IMR-90 (cell line): ENCODE results near the gene TOR1A. TPM values are rescaled to one million over a fixed set of nuclear protein-coding genes. Genes with fewer than 3 reads are reported as not detected.

Experiments
- ATAC-seq: fragments of 200-7000 bp; cut with Tn5 transposase; 2 replicates; pipeline ENCODE4 v1.9.1; 2020; ENCODE audit warnings: low read depth, mild to moderate bottlenecking, moderate library complexity
- BruUV-seq: library from RNA; stranded (reverse); fragments of 400-500 nt; replicated peaks from 2 replicates; lab custom pipeline; 2021; lab: Mats Ljungman, UMichigan
- CTCF ChIA-PET: fragments of 300-600 bp; formaldehyde crosslinking; extraction: SDS; loops from one replicate; lab custom pipeline; 2021; ENCODE audit warnings: antibody characterized with exemption; lab: Yijun Ruan, JAX
- POLR2A ChIA-PET: fragments of 300-600 bp; sonication (Branson Sonifier 250); formaldehyde crosslinking; loops from one replicate; lab custom pipeline; 2022; ENCODE audit warnings: antibody characterized with exemption; ENCODE audit not compliant: unreplicated experiment; lab: Charles Lee
- DNase-seq: peaks from one replicate; pipeline ENCODE4 v3.0.0; 2013
- H2AFZ ChIP-seq: replicated peaks from 2 replicates; pipeline ENCODE3; 2013; ENCODE audit warnings: low read length, mild to moderate bottlenecking; ENCODE audit not compliant: poor library complexity
- H2AK5ac ChIP-seq: 2 replicates; pipeline ENCODE4 v1.6.1; 2013; ENCODE audit warnings: low read depth, low read length, inconsistent platforms
- H2AK9ac ChIP-seq: replicated peaks from 2 replicates; pipeline ENCODE3; 2013; ENCODE audit warnings: mild to moderate bottlenecking, low read depth, low read length, moderate library complexity; ENCODE audit not compliant: poor library complexity
- H2BK120ac ChIP-seq: 2 replicates; pipeline ENCODE4 v1.6.1; 2013; ENCODE audit warnings: low read depth, low read length, inconsistent platforms
- H2BK15ac ChIP-seq: 3 replicates; pipeline ENCODE4 v1.6.1; 2013; ENCODE audit warnings: low read depth, low read length, inconsistent platforms
- H2BK20ac ChIP-seq: 2 replicates; pipeline ENCODE4 v1.6.1; 2013; ENCODE audit warnings: low read depth, mild to moderate bottlenecking, inconsistent platforms, low read length, moderate library complexity
- H2BK5ac ChIP-seq: 2 replicates; pipeline ENCODE4 v1.6.1; 2013; ENCODE audit warnings: mild to moderate bottlenecking, low read depth, low read length, inconsistent platforms; ENCODE audit not compliant: poor library complexity, severe bottlenecking
- H3K14ac ChIP-seq: replicated peaks from 2 replicates; pipeline ENCODE4 v1.6.1; 2013; ENCODE audit warnings: low read depth, low read length, inconsistent platforms
- H3K18ac ChIP-seq: 2 replicates; pipeline ENCODE4 v1.6.1; 2013; ENCODE audit warnings: low read depth, low read length, control low read depth
- H3K23ac ChIP-seq: 2 replicates; pipeline ENCODE4 v1.6.1; 2013; ENCODE audit warnings: low read depth, low read length, inconsistent platforms
- H3K27ac ChIP-seq: 2 replicates; pipeline ENCODE4 v1.5.1; 2013; ENCODE audit warnings: mild to moderate bottlenecking, control low read depth, low read length; ENCODE audit not compliant: insufficient read depth
- H3K27me3 ChIP-seq: 2 replicates; pipeline ENCODE4 v1.6.1; 2013; ENCODE audit warnings: low read length; ENCODE audit not compliant: control insufficient read depth, insufficient read depth
- H3K36me3 ChIP-seq: 2 replicates; pipeline ENCODE4 v1.6.1; 2013; ENCODE audit warnings: low read length, mixed read lengths; ENCODE audit not compliant: control insufficient read depth, insufficient read depth
- H3K4ac ChIP-seq: 2 replicates; pipeline ENCODE4 v1.6.1; 2013; ENCODE audit warnings: low read depth, low read length, inconsistent platforms
- H3K4me1 ChIP-seq: 2 replicates; pipeline ENCODE4 v1.6.1; 2013; ENCODE audit warnings: low read length, mixed read lengths; ENCODE audit not compliant: control insufficient read depth, insufficient read depth
- H3K4me2 ChIP-seq: 2 replicates; pipeline ENCODE4 v1.6.1; 2013; ENCODE audit warnings: low read depth, mild to moderate bottlenecking, control low read depth, low read length, moderate library complexity
- H3K4me3 ChIP-seq: 2 replicates; pipeline ENCODE4 v1.5.1; 2013; ENCODE audit warnings: low read depth, mild to moderate bottlenecking, control low read depth, low read length, moderate library complexity; ENCODE audit not compliant: insufficient read depth
- H3K56ac ChIP-seq: 2 replicates; pipeline ENCODE4 v1.6.1; 2013; ENCODE audit warnings: low read length, inconsistent platforms; ENCODE audit not compliant: insufficient read depth; ENCODE audit errors: extremely low read depth
- H3K79me1 ChIP-seq, 2 experiments: 2 replicates each; pipeline ENCODE4 v1.6.1; 2013; ENCODE audit warnings: low read length in 2 of 2, inconsistent platforms in 1 of 2, low read depth in 1 of 2
- H3K9ac ChIP-seq: 2 replicates; pipeline ENCODE4 v1.6.1; 2013; ENCODE audit warnings: low read depth, low read length, control low read depth
- H3K9me1 ChIP-seq: 2 replicates; pipeline ENCODE4 v1.6.1; 2013; ENCODE audit warnings: low read length, inconsistent platforms; ENCODE audit not compliant: insufficient read depth
- H3K9me3 ChIP-seq: 2 replicates; pipeline ENCODE4 v1.6.1; 2013; ENCODE audit warnings: low read length; ENCODE audit not compliant: control insufficient read depth, insufficient read depth
- H4K20me1 ChIP-seq: 2 replicates; pipeline ENCODE4 v1.6.1; 2013; ENCODE audit warnings: low read length, inconsistent platforms; ENCODE audit not compliant: insufficient read depth
- H4K5ac ChIP-seq: 2 replicates; pipeline ENCODE4 v1.6.1; 2013; ENCODE audit warnings: mild to moderate bottlenecking, low read depth, low read length, control low read depth
- H4K8ac ChIP-seq, 2 experiments: 2 replicates each; pipeline ENCODE4 v1.6.1; 2013; ENCODE audit warnings: low read depth in 2 of 2, low read length in 2 of 2, control low read depth in 1 of 2, inconsistent platforms in 1 of 2
- H4K91ac ChIP-seq: 2 replicates; pipeline ENCODE4 v1.6.1; 2013; ENCODE audit warnings: low read depth, low read length, inconsistent platforms; ENCODE audit not compliant: insufficient read depth
- CEBPB ChIP-seq: IDR thresholded peaks from 2 replicates; pipeline ENCODE4 v1.6.1; 2012; ENCODE audit warnings: low read depth, low read length, improper control_type of control experiment
- CHD1 ChIP-seq: IDR thresholded peaks from 2 replicates; pipeline ENCODE4 v1.6.1; 2012; ENCODE audit warnings: low read depth, low read length, improper control_type of control experiment
- CTCF ChIP-seq: conservative IDR thresholded peaks from 2 replicates; pipeline ENCODE4 v1.5.1; 2012; ENCODE audit warnings: mild to moderate bottlenecking, low read depth, low read length, improper control_type of control experiment
- ELK1 ChIP-seq: fragments of 150-350 bp; IDR thresholded peaks from 2 replicates; pipeline ENCODE4 v1.6.1; 2016; ENCODE audit warnings: low read depth, mild to moderate bottlenecking, low read length, moderate library complexity, borderline replicate concordance
- MXI1 ChIP-seq: IDR thresholded peaks from 2 replicates; pipeline ENCODE4 v1.6.1; 2012; ENCODE audit warnings: low read depth, mild to moderate bottlenecking, low read length, moderate library complexity, borderline replicate concordance
- RAD21 ChIP-seq: IDR thresholded peaks from 2 replicates; pipeline ENCODE4 v1.6.1; 2012; ENCODE audit warnings: low read length, improper control_type of control experiment
- RFX5 ChIP-seq: IDR thresholded peaks from 2 replicates; pipeline ENCODE4 v1.8.0; 2012; ENCODE audit warnings: low read depth, mild to moderate bottlenecking, low read length, moderate library complexity
- SMC3 ChIP-seq: fragments of 150-350 bp; IDR thresholded peaks from 2 replicates; pipeline ENCODE4 v1.6.1; 2016; ENCODE audit warnings: low read depth, mild to moderate bottlenecking, antibody characterized with exemption, low read length, moderate library complexity
- WGBS, 2 experiments: methylation state at CpG; one replicate each; pipeline versions ENCODE4 v1.1.5 to v1.1.7; 2013; ENCODE audit warnings: missing lambda C conversion rate in 2 of 2; ENCODE audit not compliant: insufficient read length in 1 of 2; ENCODE audit errors: extremely low coverage in 2 of 2; 5-methylcytosine and 5-hydroxymethylcytosine counted together
- dilution Hi-C: fragments of 300-500 bp; cut with HindIII; formaldehyde crosslinking; loops from one replicate; pipeline ENCODE4 v1.14.3; 2018; ENCODE audit warnings: low sequenced_read_pairs; ENCODE audit not compliant: unreplicated experiment
- in situ Hi-C: fragments of 300-500 bp; cut with MboI; formaldehyde crosslinking; loops from 3 replicates; pipeline ENCODE4 v1.14.3; 2019; ENCODE audit warnings: low sequenced_read_pairs, inconsistent platforms, mixed read lengths
- intact Hi-C: fragments of 100-400 bp; cut with micrococcal nuclease; formaldehyde crosslinking; loops from 2 replicates; pipeline ENCODE4 v1.10.0; 2022
- polyA plus RNA-seq, 3 experiments: library from polyadenylated mRNA; depleted of rRNA; stranded (reverse); fragments of >200 nt; gene quantifications; 2 replicates each; pipeline ENCODE4 v1.2.3, GENCODE V29; 2012; ENCODE audit warnings: low replicate concordance in 1 of 3
- total RNA-seq: library from RNA; depleted of rRNA; stranded (reverse); fragments of >200 nt; gene quantifications from 2 replicates; pipeline ENCODE4 v1.2.3, GENCODE V29; 2012

Gene TOR1A
- total and polyA plus RNA-seq, 2 of the 4 experiments (the other 2 are of a cell fraction) = 27.1 to 74.2 TPM

- Histone ChIP-seq H2BK5ac (no peak overlapping the region), H4K20me1 (peaks cover 5% of the 10 kb centered on the region; the same call in 1 of the 2 replicates), H3K4ac (no peak overlapping the region), H3K4me2 (no peak overlapping the region), H3K27ac (no peak overlapping the region), H2AK5ac (no peak overlapping the region), H2AFZ (no peak overlapping the region), H3K9me1 (no peaks in the 10 kb centered on the region; the same call in 1 of the 2 replicates), H2AK9ac (no peak overlapping the region), H4K8ac (no peak overlapping the region), H2BK20ac (no peak overlapping the region), H3K9me3 (no peaks in the 10 kb centered on the region), H3K4me3 (no peak overlapping the region), H3K23ac (no peak overlapping the region), H3K56ac (no peak overlapping the region), H3K9ac (no peak overlapping the region), H3K14ac (no peak overlapping the region), H3K79me1 (peaks cover 5 to 44% of the 10 kb centered on the region in 2 experiments), H2BK120ac (no peak overlapping the region), H4K5ac (no peak overlapping the region), H4K91ac (no peak overlapping the region), H3K27me3 (no peaks in the 10 kb centered on the region), H3K18ac (no peak overlapping the region), H3K36me3 (peaks cover 58% of the 10 kb centered on the region), H2BK15ac (no peak overlapping the region), H3K4me1 (no peaks in the 10 kb centered on the region)
- dilution Hi-C loops (no loop called here), in situ Hi-C loops (no loop called here), intact Hi-C loops (no loop called here)
- TF ChIP-seq CTCF = no peak
- no peak for TF ChIP-seq ELK1
- TF ChIP-seq RFX5 = no peak
- TF ChIP-seq MXI1 = no peak
- TF ChIP-seq RAD21 = no peak
- no peak for TF ChIP-seq CEBPB
- TF ChIP-seq CHD1 = no peak
- TF ChIP-seq SMC3 = no peak
- WGBS, 2 experiments = 92% methylated on average over 3 of the region's 9 CpGs; no CpG with 5 or more reads in 1 of the 2 experiments
- ATAC-seq (no peak), DNase-seq (no peak)
- ChIA-PET POLR2A (no interaction called here), CTCF (no interaction called here)
- TSS peak; percentile 78 for BruUV-seq
Observed at GRCh38 chr9:129813661-129814060, 10.3 kb downstream of the TOR1A start.
